T-helper 17 cell (primary cell): Measurements from ENCODE around the gene DDIT4. TPM values are rescaled to one million over a fixed set of nuclear protein-coding genes. Genes with fewer than 3 reads are reported as not detected.

ENCODE experiments used
- total RNA-seq, 4 donors: library from RNA in 2 of 4; stranded (reverse) in 2 of 4; gene quantifications; one replicate each; pipeline ENCODE4 v1.2.3 and lab custom pipeline; 2022 to 2026

Gene DDIT4
- total RNA-seq, 2 donors from 2014 or later, result 186 to 300 TPM

Other genes with a start within 250 kb of the DDIT4 start
- gene SPOCK2, start 185.4 kb upstream of the DDIT4 start, total RNA-seq, result 100 to 1,000 TPM; 603 to 772 TPM
- 10 to 100 TPM; 69.5 to 85.7 TPM for gene ANAPC16, start 57.9 kb upstream of the DDIT4 start, total RNA-seq
- 10 to 100 TPM; 14.0 to 14.6 TPM for gene ASCC1, start 57.6 kb upstream of the DDIT4 start, total RNA-seq
- gene DNAJB12, start 81.0 kb downstream of the DDIT4 start, total RNA-seq, result 10 to 100 TPM; 32.7 to 42.9 TPM